HG03354 (cell line): Measurements from ENCODE around the gene HACL1.

Source experiments
- ATAC-seq: cut with Tn5 transposase; IDR thresholded peaks from one replicate; pipeline ENCODE4 v1.9.1; 2021; ENCODE audit warnings: mild to moderate bottlenecking; ENCODE audit not compliant: unreplicated experiment, poor library complexity, severe bottlenecking

The HACL1 gene

DNA sequence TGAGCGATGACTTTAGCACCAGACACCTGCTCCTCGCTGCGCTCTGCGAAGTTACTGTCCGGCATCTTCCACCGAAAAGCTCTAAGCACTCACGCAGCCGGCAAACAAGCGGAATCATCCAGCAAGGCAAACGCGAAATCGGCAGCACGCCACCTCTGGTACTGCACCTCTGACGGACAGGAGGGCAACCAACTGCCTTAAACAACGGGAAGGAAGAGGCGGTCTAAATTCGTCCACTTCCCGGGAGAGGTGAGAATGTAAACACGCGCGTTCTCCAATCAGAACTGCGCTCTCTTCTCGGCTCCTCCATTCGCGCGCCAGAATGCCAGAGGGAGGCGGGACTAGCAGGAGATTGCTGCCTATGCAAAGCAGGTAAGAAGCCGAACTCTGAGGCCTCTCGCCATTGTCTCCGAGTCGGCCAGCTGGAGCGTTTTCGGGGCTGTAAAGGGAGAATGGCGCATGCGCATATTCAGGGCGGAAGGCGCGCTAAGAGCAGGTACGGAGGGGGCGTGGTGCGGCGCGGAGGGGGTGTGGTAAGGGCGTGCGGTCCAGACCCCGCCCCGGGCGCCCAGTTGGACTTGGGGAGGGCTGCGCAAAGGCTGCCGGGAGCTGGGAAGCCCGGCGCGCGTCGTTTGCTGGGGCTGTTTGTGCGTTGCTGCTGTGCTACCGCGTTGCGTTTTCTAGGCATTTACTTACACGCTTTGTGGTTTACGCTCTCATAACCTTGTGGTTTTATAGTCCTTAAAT is at the start of gene HACL1, which contains the start of gene BTD:
HACL1 (minus strand) TSS at position 171 of the 747 bp plus-strand sequence; CDS start at position 65, 106 bp downstream.
BTD (plus strand) TSS at position 347 of the 747 bp plus-strand sequence. CDS start 33,695 bp downstream, outside the sequence.
- ATAC-seq: peak; percentile 96

DNA sequence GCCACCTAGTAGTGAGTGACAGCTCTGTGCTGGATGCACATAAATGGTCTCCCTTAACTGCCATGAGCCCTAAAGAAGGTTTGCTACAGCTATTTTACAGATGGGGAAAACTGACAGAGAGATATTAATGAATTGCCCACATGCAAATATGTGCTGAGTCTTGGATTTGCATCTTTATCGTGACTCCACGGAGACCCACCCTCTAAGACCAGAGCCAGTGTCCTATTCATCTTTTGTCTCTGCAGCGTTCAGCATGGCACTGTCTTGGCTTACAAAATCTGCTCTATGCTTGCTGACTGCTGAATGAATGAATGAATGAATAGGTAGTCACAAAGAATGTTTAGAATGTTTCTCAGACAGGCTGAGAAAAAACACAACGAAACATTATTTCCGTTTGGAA is 48.5 kb upstream of the HACL1 start:
- peak; percentile 46 for ATAC-seq

DNA sequence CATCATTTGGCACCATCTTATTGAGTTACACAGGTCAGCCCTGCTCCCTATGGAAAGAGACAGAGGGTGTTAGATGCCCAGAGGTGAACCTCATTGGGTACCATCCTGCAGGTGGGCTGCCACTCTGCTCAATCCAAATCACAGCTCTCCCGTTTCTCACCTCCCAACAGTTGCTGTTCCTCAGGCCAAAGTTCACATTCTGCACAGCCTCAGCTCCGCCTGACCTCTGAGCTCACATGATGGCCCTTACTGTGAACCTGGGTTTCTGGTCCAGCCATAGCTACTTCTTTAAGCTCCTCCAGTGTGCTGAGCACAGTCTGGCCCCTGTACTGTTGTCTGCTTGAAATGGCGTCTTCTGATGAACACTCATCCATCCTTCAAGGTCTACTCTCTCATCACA is 48.0 kb upstream of the HACL1 start:
- no peak for ATAC-seq

DNA sequence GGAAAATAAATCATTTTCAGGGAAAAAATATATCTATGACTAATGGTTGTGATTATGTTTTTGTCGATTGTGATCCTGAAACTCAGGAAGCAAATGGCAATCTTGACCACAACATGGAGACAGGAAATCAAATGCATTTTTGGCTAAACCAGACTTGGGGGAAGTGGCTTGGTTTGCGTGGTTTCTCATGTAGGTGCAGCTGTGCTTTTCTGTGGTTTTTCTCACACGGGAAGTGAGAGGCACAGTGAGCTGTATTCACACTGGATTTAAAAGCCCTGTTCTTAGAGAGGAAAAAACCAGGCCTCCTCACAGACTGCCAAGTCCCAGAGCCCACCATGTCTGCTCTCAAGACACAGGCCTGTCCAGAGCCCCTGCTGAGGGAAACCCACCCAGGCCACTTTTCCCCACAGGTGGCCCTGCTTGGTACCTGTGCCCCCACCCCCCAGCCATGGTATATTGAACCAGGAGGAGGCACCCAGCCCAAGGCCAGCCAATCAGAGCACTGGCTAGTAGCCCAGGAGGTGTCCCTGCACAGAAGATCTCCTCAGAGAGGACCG is 46.3 kb upstream of the HACL1 start:
- ATAC-seq: peak; percentile 91

DNA sequence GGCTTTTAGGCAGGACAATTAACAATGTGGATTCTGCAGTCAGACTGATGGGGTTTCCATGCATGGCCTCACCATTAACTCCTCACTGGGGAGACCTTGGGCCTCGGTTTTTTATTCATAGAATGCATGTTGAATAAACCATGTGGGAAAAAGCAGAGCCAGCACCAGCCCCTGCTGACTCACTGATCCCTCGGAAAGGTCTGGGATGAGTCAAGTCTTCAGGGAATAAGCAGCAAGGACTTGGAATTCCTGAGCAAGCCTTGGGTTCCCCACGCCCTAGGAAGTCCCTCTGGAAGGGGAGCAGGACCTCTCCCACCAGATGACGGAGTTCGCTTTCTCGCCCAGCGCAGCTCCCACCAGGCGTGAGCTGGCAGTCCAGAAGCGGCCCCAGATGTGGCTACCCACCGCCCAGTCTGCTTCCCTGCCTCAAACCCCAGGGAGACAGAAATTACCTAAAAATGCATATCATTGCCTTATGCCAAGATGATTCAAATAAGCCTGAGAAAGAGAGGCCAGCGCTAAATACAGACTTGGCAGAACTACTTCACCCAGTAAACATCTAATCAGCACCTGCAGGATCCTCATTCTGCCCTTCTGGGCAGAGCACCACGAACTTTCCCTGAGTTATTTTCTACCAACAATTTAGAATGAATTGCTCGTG is 45.6 kb upstream of the HACL1 start:
- ATAC-seq: peak; percentile 34

DNA sequence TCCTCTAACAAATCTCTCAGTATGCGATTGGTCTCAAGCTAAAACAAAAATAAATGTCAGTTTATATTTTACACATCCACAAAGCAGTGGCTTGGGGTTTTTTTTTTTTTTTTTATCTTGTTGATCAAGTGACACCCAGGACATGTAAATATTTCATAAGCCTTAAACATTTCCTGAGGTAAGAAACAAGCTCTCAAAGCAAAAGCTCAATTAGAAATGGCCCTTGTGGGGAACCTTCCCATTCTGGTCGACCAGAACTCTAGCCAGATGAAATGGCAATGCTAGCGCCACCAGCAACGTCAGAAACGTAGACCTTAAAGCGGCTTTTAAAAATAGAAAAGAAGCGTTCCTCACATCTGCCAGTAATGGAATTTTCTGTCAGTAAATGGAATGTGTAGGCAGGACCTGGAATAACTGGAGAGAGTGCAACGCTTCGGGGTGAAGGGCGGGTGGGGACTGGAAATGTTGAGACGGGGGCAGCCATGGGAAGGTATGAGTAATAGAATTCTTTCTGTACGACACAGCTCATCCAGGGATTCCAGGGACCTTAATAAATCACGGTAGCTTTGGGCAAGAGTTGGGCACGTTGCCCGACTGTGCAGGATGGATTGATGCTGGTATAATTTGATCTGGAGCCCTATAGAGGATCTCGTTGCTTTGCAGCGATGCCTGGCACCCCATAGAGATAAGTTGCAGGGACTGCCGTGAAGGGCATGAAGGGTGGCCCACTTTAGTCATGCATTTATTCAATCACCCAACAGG is 44.6 kb upstream of the HACL1 start:
- no peak for ATAC-seq

DNA sequence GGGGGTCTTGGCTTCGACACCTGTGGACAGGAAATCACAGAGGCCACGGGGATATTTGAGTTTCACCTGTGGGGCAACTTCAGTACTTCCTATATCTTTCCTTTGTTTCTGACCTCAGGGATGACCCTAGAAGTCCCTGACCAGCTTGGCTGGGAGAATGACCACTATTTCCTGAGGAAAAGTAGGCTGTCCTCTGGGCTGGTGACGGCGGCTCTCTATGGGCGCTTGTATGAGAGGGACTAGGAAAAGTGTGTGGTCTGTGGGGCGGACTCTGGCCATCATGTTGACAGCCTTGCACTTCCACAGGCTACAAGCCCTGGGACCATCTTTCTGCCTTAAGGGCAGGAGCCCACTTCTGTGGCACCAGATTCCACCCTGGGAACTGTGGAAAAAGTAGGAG is 43.9 kb upstream of the HACL1 start:
- ATAC-seq: no peak

DNA sequence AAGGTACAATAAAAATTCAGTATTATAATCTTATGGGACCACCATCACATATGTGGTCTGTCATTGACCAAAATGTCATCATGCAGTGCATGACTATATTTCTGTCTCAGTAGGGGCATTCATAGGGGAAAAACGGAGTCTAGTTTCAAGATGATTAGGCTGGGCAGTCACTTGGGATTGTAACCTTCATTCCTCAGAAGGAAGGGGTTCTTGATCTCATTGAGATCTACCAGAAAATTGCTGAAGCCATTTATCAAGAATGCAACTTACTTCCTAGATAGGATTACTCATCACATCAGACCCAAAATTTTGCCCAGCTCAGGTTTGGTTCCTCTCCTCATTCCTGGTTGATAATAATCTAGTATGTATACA is 37.5 kb upstream of the HACL1 start:
- no peak for ATAC-seq

DNA sequence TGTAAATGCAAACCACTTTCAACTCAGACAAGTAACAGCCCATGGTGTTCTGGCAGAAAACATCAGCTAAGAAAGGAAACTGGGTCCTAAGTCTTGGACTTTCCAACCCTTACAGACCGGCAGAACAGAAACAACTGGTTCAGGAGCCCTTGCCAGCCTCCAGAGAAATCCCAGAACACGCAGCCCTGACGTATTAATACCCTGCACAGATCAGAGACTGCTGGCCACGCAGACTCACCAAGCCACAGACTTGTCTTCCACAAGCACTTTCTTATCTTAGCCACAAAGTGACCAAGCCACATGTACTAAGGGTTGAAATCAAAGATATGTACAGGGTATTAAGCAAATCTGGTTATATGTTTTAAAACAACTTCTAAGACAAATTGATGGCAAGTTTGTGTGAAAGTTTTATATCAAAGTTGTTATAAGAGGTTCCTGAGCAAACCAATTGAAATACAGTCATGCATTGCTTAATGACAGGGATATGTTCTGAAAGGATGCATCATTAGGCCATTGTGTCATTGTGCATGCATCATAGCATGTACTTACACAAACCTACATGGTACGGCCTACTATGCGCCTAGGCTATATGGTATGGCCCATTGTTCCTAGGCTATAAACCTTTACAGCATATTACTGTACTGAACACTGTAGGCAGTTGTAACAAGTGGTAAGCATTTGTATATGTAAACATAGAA is 37.0 kb upstream of the HACL1 start:
- ATAC-seq: no peak

DNA sequence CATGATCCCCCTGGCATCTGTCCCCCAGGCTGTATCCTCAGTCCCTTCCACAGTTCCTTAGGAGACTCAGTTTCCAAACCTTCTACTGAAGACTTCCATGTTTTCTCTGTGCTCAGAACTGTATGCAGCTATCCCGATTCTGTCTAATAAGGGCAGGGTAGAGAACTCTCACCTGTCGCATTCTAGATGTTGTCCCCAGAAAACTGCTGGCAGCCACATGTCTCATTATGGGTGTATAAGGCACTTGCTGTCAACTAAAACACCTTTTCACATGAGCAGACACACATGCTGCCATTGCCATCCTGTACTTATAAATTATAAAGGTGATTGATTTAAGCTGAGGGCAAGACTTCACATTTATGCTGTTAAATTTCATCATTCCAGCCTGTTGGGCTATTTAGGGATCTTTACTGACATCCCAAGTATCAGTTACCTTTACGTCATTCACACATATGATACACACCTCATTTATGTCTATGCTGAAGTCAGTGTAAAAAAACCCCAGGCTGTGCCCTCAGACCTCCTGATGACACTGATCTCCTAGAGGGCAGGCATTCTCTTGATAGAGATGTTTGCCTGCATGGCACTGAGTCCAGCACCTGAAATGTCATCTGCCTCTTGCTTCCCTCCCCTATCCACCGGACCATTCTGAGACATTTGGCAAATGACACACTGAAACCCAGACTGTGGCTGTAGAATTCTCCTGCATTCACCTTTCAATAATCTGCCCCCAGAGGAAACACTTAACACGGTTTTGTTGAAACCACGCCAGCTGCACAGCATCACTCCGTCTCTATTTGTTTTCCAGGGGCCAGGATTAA is 36.0 kb upstream of the HACL1 start:
- no peak for ATAC-seq

DNA sequence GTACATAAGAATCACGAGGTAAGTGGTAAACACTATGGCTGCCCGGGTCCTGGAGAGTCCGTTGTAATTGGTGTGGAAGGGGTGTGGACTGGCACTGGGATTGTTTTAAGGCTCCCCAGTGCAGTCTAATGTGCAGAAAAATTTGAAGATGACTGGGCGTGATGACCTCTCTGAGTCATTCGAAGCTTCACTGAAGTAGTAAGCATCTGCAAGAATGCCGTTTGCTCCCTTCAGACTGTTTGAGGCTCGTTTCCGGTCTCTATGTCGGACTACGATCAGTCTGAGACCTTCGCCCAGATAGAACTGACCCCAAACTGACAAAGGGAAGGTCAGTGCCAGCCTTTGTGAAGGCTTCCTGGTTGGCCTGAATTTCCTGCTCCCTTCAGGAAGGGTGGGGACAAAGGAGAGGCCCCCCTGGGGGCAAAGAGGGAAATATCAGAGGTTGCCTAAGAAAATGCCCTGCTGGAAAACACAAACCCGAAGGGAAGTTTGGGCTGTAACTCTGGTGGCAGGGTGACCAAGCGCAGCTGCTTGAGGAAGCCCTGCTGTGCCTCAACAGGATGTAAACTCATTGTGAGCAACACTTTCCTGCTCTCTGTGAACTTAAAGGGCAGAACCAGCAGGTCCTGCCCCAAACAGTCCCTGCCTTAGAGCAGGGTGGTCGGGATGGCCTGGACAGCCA is 34.8 kb upstream of the HACL1 start:
- ATAC-seq: peak; percentile 54

DNA sequence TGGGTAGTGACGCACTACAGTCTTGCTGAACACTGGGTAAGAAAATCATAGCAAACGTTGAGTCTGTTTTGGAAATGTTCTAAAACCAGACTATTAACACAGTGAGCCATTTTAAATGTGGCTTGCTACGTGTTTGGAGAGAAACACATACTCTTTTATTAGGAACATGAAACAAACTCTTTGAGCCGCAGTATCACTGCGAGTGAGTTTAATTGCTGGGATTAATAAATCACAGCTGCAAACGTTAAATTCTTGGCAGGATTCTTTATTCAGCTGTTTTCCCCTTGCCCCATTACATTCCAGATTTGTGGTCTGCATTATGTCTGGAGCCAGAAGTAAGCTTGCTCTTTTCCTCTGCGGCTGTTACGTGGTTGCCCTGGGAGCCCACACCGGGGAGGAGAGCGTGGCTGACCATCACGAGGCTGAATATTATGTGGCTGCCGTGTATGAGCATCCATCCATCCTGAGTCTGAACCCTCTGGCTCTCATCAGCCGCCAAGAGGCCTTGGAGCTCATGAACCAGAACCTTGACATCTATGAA is 33.8 kb upstream of the HACL1 start:
- no peak for ATAC-seq

DNA sequence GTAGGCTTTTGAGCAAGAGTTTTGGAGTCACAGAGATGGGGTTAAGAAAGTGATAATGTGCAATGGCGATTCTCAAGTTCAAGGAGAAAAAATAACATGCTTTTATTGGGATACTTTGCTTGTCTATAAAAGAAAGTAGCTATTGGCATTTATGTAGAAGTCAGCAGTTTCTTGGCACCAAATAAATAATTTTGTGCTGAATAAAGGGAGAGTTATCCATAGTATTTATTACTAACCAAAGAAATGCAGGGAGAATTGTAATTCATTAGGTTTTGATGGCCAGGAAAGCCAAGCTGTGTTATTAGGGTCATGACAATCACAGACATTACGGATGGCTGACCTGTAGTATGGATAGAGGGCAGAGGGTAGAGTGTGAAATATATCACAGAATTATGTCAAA is 33.3 kb upstream of the HACL1 start:
- ATAC-seq: no peak

DNA sequence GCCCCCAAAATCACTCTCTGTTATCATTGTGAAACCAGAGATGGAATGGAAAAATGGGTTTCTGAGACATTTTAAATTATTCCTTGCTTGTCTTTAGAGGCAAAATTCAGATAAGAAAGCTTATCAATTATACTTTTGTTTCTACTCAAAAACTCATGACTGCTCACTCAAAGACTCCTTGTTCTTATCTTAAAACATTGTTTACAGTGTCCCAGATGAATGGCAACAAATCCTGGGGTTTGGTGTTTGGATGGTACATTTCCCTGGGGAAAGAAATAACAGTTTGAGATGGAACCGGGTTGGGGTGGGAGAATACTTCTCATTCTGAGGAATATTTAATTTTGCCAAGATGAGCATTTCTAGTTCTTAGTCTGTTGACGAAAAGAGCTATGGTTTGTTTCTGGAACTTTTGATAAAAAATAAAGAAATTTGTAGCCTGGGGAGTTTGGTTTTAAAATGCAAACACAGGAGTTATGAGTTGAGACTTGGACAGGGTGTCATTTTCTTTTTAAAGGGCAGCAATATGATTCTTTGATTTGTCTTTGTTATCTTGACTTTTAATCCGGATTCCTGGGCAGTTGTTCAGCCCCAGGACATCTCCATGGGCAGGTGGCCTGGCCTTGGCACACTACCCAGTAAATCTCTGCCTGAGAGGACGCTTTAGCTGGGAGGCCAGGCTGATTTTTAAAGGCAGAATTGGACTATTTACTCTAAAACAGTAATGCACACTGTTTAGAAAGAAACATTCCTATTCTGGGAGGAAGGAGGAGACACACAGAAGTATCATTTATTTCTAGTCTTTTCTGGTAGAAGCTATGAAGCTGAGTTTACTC is 32.6 kb upstream of the HACL1 start:
- no peak for ATAC-seq

DNA sequence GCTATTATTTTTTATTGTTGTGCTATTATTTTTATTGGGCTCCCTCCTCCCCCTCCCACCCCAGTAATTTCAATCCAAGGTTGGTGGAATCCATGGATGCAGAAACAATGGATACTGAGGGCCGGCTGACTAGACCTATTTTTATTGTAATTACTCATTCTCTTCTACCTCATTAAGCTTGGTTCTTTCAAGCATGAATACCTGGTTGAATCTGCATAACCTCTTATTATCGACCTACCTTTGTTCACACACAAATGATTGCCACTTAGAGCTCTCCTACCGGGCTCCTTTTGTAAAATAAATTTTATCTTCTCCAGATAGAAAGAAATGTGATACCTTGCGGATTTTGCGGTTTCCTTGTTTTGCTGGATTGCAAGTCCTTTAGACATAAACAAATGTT is 31.8 kb upstream of the HACL1 start:
- no peak for ATAC-seq

DNA sequence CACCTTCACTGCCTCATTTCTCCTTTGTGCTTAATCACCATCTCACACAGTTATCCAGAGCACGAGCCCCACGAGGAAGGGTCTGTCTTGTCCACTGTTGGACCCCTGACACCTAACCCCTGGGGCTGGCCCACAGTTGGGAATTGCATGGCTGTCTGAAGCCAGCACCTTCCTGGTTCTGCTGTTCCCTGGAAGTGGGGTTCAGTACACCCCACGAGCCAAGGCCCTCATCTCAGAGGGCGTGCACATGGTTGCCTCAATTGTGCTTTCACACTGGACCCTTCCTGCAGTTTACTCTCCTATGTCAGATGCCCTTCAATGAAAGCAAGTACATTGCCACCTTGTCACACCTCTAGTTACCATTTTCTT is 30.8 kb upstream of the HACL1 start:
- ATAC-seq: no peak

DNA sequence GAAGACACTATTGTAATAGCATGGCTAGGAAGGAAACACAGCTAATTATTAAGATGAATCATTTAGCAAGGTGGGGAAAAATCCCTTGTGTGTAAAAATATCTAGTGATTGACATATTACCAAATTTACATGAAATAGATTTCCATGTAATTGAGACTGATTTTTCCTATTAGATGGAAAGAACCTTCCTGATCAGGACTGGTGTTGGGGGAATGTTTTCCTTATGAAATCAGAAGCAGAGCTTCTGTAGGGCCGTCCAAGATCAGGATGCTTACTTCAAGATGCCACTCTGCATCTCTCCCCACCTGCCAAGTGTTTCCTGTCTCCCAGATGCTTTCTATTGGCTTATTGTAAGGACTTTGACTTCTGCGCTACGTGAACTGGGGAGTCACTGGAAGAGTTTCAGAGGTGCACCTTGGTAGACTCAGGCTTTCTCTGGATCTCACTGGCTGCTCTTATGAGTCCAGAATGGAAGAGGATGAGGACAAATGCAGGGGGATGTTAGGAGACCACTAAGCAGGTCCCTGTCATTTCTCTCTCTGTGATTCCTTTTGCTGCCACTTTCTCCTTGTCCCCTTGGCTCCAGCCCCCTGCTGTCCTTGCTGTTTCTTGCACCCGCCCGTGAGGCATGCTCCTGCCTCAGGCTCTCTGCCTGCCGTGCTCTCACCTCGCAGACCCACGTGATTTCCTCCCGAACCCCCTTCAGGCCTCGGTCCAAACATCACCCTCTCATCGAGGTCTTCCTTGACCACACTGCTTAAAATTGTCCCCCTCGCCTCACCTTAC is 30.2 kb upstream of the HACL1 start:
- ATAC-seq: no peak
